Fibroblast of mammary gland (primary cell): ENCODE results near the gene GNG2.

Experiments used
- DNase-seq: peaks from one replicate; pipeline ENCODE4 v3.0.0-alpha.2; 2010; ENCODE audit warnings: low read depth
- H3K4me3 ChIP-seq: 2 replicates; pipeline ENCODE4 v1.5.1; 2011; ENCODE audit warnings: low read depth, mild to moderate bottlenecking, low read length, moderate library complexity; ENCODE audit not compliant: control insufficient read depth
- CTCF ChIP-seq: conservative IDR thresholded peaks from 2 replicates; pipeline ENCODE4 v1.5.1; 2011; ENCODE audit warnings: low read depth, low read length, inconsistent platforms; ENCODE audit not compliant: control insufficient read depth, insufficient read depth

The GNG2 gene

GRCh38 chr14:51929166-51929565 is 68.8 kb downstream of the GNG2 start:
- peak; percentile 25 for DNase-seq
- H3K4me3 ChIP-seq: no peak overlapping the region
- no peak for TF ChIP-seq CTCF

DNA sequence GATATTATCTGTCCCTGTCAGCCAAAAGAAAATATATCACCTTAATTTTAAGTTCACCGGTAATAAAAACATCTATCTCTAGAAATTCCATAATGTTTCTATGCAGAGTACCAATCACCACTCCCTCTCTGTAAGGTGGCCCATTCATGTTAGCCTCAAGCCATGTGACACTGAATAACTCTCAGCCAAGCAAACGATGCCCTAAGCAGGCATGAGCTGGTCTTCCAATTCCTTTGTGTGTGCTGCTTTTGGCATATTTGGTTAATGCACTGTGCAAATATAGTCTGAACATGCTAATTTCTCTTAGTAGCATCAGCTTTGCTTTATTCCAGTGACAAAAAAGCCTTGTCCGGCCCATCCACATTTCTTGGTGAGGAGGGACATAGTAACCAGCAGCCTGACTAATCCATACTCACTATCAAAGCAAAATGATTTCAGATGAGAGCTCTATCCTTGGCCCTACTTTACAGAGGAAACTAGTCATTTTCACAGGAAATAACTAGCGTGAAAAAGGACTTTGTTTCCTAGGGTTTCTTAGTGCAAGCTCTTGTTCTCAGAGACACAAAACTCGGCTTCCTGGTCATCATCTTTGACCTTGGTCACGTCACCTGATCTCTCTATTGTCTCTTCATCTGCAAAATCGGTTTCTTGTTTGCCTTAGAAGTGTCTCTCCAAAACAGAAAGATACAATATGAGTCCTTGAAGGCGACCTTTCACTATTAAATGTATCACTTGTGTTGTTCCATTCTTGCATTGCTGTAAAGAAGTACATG is 69.7 kb downstream of the GNG2 start:
- TF ChIP-seq CTCF: no peak
- no peak overlapping the region for H3K4me3 ChIP-seq
- no peak for DNase-seq

DNA sequence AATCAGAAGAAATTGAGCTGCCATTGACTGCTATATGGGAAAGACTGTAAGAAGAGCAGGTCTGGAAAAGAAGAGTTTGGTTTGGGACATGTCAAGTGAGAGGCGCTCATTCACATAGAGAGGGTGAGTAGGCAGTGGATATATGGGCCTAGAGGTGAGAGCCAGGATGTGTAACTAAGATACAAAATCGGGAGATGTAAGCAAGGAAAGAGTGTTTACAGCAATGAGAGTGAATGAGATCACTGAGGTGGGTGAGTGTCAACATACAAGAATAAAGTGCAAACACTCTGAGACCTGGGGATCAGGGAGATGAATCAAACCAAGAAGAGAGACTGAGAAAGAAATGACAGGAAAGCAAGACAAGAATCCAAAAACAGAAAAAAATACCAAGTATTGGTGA is 70.9 kb downstream of the GNG2 start:
- H3K4me3 ChIP-seq: no peak overlapping the region
- no peak for DNase-seq
- no peak for TF ChIP-seq CTCF

DNA sequence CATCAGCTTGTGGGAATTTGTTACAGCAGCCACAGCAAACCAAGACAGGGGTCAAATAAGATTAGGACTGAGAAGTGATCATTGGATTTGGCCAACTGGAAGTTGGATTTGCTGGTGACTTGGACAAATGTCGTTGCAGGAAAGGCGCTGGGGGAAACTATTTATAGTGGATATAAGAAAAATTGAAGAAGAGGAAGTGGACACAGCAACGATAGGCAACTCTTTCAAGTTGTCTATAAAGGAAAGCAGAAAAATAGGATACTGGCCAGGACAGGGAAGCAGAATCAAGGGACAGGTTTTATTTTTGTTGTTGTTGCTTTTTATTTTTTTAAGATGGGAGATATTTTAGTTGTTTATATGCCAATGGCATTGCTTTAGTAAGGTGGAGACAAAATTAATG is 72.8 kb downstream of the GNG2 start:
- TF ChIP-seq CTCF: no peak
- no peak overlapping the region for H3K4me3 ChIP-seq
- no peak for DNase-seq

DNA sequence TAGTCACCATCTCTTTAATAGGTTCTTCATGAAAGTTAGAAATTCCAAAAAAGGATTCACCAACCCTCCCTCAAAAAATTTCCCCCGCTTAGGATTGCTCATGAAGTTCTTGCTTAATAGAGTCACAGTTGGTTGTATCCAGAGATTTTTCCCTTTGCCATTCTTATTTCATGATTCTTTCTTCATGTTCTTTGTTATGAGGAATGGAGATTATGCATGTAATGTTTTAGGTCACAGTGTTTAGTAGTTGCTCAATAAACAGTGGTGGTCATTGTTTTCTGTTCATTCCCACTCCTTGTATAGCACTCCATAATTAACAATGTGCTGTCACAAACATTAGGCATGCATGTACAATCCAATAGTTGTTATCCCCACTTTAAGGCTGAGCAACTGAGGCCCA is 77.7 kb downstream of the GNG2 start:
- H3K4me3 ChIP-seq: no peak overlapping the region
- TF ChIP-seq CTCF: no peak
- peak; percentile 2 for DNase-seq

DNA sequence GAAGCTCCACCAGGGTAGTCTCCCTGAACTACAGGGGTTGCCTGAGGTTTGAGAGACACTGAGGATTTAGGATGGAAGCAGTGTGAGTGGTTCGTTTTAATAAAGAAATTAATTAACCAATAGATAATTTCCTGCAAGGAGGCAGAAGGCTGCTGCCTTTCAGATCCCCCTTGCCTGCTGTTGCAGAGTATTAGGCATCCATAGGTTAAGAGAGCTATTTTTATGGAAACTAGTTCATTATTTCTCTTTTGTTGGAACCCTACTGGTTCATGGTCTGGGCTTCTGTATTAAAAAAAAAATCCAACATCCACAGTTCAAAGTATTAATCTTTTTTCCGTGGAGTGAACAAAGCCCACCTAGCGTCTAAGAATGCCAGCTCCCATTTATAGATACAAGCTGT is 78.4 kb downstream of the GNG2 start:
- TF ChIP-seq CTCF: no peak
- no peak overlapping the region for H3K4me3 ChIP-seq
- no peak for DNase-seq
